ENCODE results near the gene CYTH2.
A peak's percentile ranks its signal among the peaks of the same experiment; 100 is the strongest.

Gene CYTH2

GRCh38 chr19:48495396-48495795 lies 26.2 kb downstream of the CYTH2 start:
- DNase-seq (ENCODE audit: low spot score), result no peak

- no peak for DNase-seq (ENCODE audit: low spot score)
These were observed 28.0 kb downstream of the CYTH2 start for GRCh38 chr19:48496959-48497727.

- DNase-seq (ENCODE audit: low spot score), result no peak
These were observed 28.8 kb downstream of the CYTH2 start for GRCh38 chr19:48497728-48498594.

GRCh38 chr19:48498595-48499311 lies 29.6 kb downstream of the CYTH2 start:
- no peak for DNase-seq (ENCODE audit: low spot score)

- DNase-seq (ENCODE audit: low spot score), result no peak
These were observed 30.3 kb downstream of the CYTH2 start for GRCh38 chr19:48499316-48500090.

GRCh38 chr19:48500830-48501493 lies 31.8 kb downstream of the CYTH2 start:
- no peak for DNase-seq (ENCODE audit: low spot score)

GRCh38 chr19:48501494-48502349 lies 32.6 kb downstream of the CYTH2 start:
- DNase-seq (ENCODE audit: low spot score), result peak; percentile 15

- DNase-seq (ENCODE audit: low spot score), result no peak
These were observed 33.3 kb downstream of the CYTH2 start for GRCh38 chr19:48502350-48503018.

- DNase-seq (ENCODE audit: low spot score), result peak; percentile 45
These were observed 37.1 kb downstream of the CYTH2 start for GRCh38 chr19:48506138-48506733.

- DNase-seq (ENCODE audit: low spot score), result no peak
These were observed 38.8 kb downstream of the CYTH2 start for GRCh38 chr19:48507911-48508439.

GRCh38 chr19:48508729-48509411 lies 39.7 kb downstream of the CYTH2 start:
- no peak for DNase-seq (ENCODE audit: low spot score)

- DNase-seq (ENCODE audit: low spot score), result no peak
These were observed 40.5 kb downstream of the CYTH2 start for GRCh38 chr19:48509467-48510194.

GRCh38 chr19:48510421-48511268 lies 41.5 kb downstream of the CYTH2 start:
- DNase-seq (ENCODE audit: low spot score), result peak; percentile 72

- no peak for DNase-seq (ENCODE audit: low spot score)
These were observed 42.2 kb downstream of the CYTH2 start for GRCh38 chr19:48511321-48511731.

GRCh38 chr19:48511800-48512503 lies 42.8 kb downstream of the CYTH2 start, which contains the start of gene LMTK3:
LMTK3 (minus strand) TSS chr19:48511835; CDS start chr19:48511576, 259 bp downstream.
- DNase-seq (ENCODE audit: low spot score), result no peak

All from hematopoietic multipotent progenitor cell treated with erythropoietin and hydrocortisone succinate and interleukin-3 and kit ligand, for 17 days (in vitro differentiated cells).